HepG2 (cell line): ENCODE results near the gene DHX58. TPM values are rescaled to one million over a fixed set of nuclear protein-coding genes. Genes with fewer than 3 reads are reported as not detected.
A peak's percentile ranks its signal among the peaks of the same experiment; 100 is the strongest.

Source experiments
- AHR ChIP-seq: IDR thresholded peaks from 2 replicates; pipeline ENCODE4 v1.6.1; 2018; ENCODE audit warnings: missing genetic modification reagents, missing compliant biosample characterization
- AKAP8 ChIP-seq: sonication (generic); formaldehyde crosslinking; IDR thresholded peaks from 2 replicates; pipeline ENCODE4 v1.5.1; 2020; ENCODE audit warnings: mild to moderate bottlenecking, missing genetic modification reagents
- ARNTL ChIP-seq: sonication (generic); formaldehyde crosslinking; IDR thresholded peaks from 2 replicates; pipeline ENCODE4 v1.4.0; 2020; ENCODE audit warnings: mild to moderate bottlenecking, missing genetic modification reagents
- BHLHE40 ChIP-seq: IDR thresholded peaks from 2 replicates; pipeline ENCODE4 v1.6.1; 2011; ENCODE audit warnings: low read length, improper control_type of control experiment
- FOXA1 ChIP-seq, 2 experiments: fragments of 450-650 bp in 1 of 2; sonication (generic) in 1 of 2; formaldehyde crosslinking in 1 of 2; IDR thresholded peaks; 2 replicates each; pipeline versions ENCODE4 v1.4.0 to v1.6.1; 2016 to 2020; ENCODE audit warnings: missing genetic modification reagents in 1 of 2
- GATAD1 ChIP-seq: IDR thresholded peaks from 2 replicates; pipeline ENCODE4 v1.6.1; 2016; ENCODE audit warnings: missing genetic modification reagents, missing compliant biosample characterization
- HNRNPL ChIP-seq: fragments of 200-400 bp; formaldehyde crosslinking; IDR thresholded peaks from 2 replicates; pipeline ENCODE4 v1.6.1; 2017; ENCODE audit warnings: mild to moderate bottlenecking, low read depth, low read length
- HOXA5 ChIP-seq: sonication (generic); formaldehyde crosslinking; IDR thresholded peaks from 2 replicates; pipeline ENCODE4 v1.4.0; 2020; ENCODE audit warnings: missing genetic modification reagents
- KAT8 ChIP-seq: IDR thresholded peaks from 2 replicates; pipeline ENCODE4 v1.6.1; 2016; ENCODE audit warnings: missing genetic modification reagents, missing compliant biosample characterization
- MXI1 ChIP-seq: IDR thresholded peaks from 3 replicates; pipeline ENCODE4 v1.6.1; 2012; ENCODE audit warnings: low read depth, low read length, inconsistent platforms, borderline replicate concordance
- TRIM24 ChIP-seq: sonication (generic); formaldehyde crosslinking; IDR thresholded peaks from 2 replicates; pipeline ENCODE4 v1.8.0; 2022; ENCODE audit warnings: mild to moderate bottlenecking, missing genetic modification reagents
- polyA plus RNA-seq, 8 experiments: library from polyadenylated mRNA; depleted of rRNA in 3 of 8; stranded (reverse) in 7 of 8; unstranded in 1 of 8; fragments of >200 nt; fragmentation: Illumina TruSeq in 4 of 8; extraction: Trizol in 4 of 8; gene quantifications; 2 replicates each; pipeline versions ENCODE4 v1.2.1 to v1.2.3, GENCODE V29; 2011 to 2016; ENCODE audit warnings: low read depth in 4 of 8, missing spikeins in 1 of 8, mixed read lengths in 1 of 8; ENCODE audit not compliant: insufficient read depth in 1 of 8
- total RNA-seq, 5 experiments: library from RNA; depleted of rRNA; stranded (reverse); fragments of >200 nt; fragmentation: Illumina TruSeq; extraction: Trizol; gene quantifications; 2 replicates each; pipeline ENCODE4 v1.2.3, GENCODE V29; 2016; ENCODE audit warnings: low read depth in 1 of 5
- TF ChIP-seq, protein P1 (sequence below): fragments of 450-650 bp; IDR thresholded peaks from 2 replicates; pipeline ENCODE4 v1.6.1; 2016
- TF ChIP-seq, protein P2 (sequence below): sonication (generic); IDR thresholded peaks from 2 replicates; pipeline ENCODE4 v1.6.1; 2016; ENCODE audit warnings: low read depth, borderline replicate concordance
- TF ChIP-seq, protein P3 (sequence below): sonication (generic); formaldehyde crosslinking; IDR thresholded peaks from 2 replicates; pipeline ENCODE4 v1.4.0; 2020; ENCODE audit warnings: mild to moderate bottlenecking, missing genetic modification reagents
- TF ChIP-seq, protein P4 (sequence below): IDR thresholded peaks from 2 replicates; pipeline ENCODE4 v1.6.1; 2016; ENCODE audit warnings: mild to moderate bottlenecking, missing biosample characterization, missing genetic modification reagents
- TF ChIP-seq, protein P5 (sequence below): sonication (generic); formaldehyde crosslinking; IDR thresholded peaks from 2 replicates; pipeline ENCODE4 v1.8.0; 2022; ENCODE audit warnings: mild to moderate bottlenecking, missing genetic modification reagents; ENCODE audit not compliant: insufficient replicate concordance

DHX58 gene
- total and polyA plus RNA-seq, 2 of the 13 experiments (the other 11 are each of a cell fraction or from before 2014, with no cell fraction given), result 6.7 to 7.8 TPM

DNA sequence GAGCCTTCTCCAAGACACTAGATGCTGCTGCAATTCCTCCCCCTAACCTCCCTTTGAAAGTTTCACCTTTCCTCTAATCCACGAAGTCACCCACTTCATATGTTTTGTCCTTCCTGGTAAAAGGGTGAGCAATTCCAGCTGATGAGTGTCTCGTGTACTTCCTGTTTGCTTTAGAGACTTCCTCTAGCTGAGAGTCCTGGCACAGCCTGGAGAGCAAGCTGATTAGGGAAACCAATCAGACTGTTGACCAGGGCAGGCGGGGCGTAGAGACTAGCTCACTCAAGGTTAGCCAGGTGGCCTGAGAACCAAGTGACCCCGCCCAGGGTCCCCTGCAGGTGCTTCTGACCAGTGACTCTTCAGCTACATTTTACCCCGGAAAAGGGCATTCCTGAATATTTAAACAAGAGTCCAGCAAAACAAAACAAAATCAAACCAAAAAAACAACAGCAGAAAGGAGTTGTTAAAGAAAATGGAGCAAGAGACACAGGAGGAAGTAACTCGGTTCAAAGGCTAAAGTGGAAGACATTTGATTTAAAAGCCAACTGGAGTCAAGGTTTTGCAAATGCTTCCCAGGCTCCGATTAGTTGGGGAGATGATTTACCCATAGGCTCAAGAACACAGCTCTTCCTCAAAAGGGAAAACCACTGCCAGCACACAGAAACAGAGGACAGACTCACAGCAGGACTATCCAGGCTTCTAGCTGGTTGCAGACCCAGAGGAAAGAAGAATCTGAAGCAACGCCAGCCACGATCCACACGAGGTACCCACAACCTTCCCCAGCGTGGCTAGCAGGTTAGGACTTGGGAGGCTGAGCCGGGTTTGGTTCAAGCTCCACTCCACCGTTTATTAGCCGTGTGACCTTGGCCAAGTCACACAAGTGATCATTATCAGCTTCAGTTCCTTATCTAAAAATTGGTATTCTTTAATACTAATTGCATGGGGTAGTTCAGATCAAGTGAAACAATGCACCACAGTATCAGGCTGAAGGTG is 23.4 kb upstream of the DHX58 start (continued):
- TF ChIP-seq, protein P1, sequence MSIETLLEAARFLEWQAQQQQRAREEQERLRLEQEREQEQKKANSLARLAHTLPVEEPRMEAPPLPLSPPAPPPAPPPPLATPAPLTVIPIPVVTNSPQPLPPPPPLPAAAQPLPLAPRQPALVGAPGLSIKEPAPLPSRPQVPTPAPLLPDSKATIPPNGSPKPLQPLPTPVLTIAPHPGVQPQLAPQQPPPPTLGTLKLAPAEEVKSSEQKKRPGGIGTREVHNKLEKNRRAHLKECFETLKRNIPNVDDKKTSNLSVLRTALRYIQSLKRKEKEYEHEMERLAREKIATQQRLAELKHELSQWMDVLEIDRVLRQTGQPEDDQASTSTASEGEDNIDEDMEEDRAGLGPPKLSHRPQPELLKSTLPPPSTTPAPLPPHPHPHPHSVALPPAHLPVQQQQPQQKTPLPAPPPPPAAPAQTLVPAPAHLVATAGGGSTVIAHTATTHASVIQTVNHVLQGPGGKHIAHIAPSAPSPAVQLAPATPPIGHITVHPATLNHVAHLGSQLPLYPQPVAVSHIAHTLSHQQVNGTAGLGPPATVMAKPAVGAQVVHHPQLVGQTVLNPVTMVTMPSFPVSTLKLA, result 0 out of 2 replicates have a peak, but pooled peaks have one; percentile 14
- TF ChIP-seq, protein P2, sequence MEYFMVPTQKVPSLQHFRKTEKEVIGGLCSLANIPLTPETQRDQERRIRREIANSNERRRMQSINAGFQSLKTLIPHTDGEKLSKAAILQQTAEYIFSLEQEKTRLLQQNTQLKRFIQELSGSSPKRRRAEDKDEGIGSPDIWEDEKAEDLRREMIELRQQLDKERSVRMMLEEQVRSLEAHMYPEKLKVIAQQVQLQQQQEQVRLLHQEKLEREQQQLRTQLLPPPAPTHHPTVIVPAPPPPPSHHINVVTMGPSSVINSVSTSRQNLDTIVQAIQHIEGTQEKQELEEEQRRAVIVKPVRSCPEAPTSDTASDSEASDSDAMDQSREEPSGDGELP, result peak; percentile 98
- TF ChIP-seq, protein P3, sequence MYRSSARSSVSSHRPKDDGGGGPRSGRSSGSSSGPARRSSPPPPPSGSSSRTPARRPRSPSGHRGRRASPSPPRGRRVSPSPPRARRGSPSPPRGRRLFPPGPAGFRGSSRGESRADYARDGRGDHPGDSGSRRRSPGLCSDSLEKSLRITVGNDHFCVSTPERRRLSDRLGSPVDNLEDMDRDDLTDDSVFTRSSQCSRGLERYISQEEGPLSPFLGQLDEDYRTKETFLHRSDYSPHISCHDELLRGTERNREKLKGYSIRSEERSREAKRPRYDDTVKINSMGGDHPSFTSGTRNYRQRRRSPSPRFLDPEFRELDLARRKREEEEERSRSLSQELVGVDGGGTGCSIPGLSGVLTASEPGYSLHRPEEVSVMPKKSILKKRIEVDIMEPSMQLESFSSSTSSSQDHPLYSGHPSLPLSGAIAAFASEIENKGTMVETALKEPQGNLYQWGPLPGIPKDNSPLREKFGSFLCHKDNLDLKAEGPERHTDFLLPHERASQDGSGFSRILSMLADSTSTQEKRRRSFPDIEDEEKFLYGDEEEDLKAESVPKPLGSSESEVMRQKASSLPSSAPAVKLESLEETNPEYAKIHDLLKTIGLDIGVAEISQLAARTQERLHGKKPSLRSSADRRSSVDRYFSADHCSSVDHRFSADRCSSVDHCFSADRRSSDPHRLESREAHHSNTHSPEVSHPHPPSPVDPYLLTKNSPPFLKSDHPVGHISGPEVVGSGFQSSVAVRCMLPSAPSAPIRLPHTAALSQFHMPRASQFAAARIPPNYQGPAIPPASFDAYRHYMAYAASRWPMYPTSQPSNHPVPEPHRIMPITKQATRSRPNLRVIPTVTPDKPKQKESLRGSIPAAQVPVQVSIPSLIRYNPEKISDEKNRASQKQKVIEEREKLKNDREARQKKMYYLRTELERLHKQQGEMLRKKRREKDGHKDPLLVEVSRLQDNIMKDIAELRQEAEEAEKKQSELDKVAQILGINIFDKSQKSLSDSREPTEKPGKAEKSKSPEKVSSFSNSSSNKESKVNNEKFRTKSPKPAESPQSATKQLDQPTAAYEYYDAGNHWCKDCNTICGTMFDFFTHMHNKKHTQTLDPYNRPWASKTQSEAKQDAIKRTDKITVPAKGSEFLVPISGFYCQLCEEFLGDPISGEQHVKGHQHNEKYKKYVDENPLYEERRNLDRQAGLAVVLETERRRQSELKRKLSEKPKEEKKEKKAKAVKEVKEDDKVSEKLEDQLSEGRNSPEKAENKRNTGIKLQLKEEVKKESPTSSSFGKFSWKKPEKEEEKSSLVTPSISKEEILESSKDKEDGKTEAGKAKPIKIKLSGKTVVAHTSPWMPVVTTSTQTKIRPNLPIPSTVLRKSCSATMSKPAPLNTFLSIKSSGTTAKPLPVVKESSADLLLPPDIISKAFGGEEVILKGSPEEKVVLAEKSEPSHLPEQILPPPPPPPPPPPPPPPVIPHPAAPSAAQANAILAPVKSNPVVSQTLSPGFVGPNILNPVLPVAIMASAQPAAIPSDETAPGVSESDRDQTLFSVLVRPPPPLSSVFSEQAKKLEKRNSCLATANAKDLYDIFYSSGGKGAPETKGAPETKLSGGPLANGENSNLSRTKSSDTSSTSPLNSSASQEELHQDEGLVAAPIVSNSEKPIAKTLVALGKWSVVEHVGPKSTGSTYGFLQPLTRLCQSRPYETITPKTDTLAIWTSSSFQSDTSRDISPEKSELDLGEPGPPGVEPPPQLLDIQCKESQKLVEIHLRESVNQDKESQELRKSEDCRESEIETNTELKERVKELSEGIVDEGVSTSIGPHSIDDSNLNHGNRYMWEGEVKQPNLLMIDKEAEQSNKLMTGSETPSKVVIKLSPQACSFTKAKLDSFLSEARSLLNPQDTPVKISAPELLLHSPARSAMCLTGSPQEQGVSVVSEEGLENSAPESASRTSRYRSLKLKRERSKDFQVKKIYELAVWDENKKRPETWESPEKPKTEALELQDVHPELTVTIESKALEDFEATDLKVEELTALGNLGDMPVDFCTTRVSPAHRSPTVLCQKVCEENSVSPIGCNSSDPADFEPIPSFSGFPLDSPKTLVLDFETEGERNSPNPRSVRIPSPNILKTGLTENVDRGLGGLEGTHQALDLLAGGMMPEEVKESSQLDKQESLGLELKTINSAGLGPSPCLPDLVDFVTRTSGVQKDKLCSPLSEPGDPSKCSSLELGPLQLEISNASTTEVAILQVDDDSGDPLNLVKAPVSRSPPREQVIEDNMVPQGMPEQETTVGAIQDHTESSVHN (CRISPR knock-in tag), result peak; percentile 40; the same call in 1 of the 2 replicates
- TF ChIP-seq, protein P4, sequence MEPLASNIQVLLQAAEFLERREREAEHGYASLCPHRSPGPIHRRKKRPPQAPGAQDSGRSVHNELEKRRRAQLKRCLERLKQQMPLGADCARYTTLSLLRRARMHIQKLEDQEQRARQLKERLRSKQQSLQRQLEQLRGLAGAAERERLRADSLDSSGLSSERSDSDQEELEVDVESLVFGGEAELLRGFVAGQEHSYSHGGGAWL (CRISPR knock-in tag), result no peak
- TF ChIP-seq HNRNPL (no peak), MXI1 (peak; percentile 63; the same call in 1 of the 3 replicates), FOXA1 (IDR thresholded peaks at IDR 0.05) (no peak), FOXA1 (CRISPR knock-in tag; IDR thresholded peaks at IDR 0.05) (peak; percentile 83), AHR (CRISPR knock-in tag) (no peak), BHLHE40 (peak; percentile 74), GATAD1 (peak; percentile 66), HOXA5 (no peak), AKAP8 (no peak), ARNTL (CRISPR knock-in tag) (peak; percentile 62), TRIM24 (CRISPR knock-in tag) (no peak), KAT8 (CRISPR knock-in tag) (peak; percentile 83)
- TF ChIP-seq, protein P5, sequence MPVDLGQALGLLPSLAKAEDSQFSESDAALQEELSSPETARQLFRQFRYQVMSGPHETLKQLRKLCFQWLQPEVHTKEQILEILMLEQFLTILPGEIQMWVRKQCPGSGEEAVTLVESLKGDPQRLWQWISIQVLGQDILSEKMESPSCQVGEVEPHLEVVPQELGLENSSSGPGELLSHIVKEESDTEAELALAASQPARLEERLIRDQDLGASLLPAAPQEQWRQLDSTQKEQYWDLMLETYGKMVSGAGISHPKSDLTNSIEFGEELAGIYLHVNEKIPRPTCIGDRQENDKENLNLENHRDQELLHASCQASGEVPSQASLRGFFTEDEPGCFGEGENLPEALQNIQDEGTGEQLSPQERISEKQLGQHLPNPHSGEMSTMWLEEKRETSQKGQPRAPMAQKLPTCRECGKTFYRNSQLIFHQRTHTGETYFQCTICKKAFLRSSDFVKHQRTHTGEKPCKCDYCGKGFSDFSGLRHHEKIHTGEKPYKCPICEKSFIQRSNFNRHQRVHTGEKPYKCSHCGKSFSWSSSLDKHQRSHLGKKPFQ (CRISPR knock-in tag), result no peak
